LoVo (cell line): ENCODE data around the gene STARD5.

Experiments
- DNase-seq: peaks from one replicate; pipeline ENCODE4 v3.0.0-alpha.2; 2016; ENCODE audit warnings: low spot score

The STARD5 gene

GRCh38 chr15:81311752-81312464 lies 12.0 kb downstream of the STARD5 start:
- DNase-seq = no peak

GRCh38 chr15:81310480-81310879 lies 13.5 kb downstream of the STARD5 start:
- DNase-seq = no peak

- no peak for DNase-seq
Measured at GRCh38 chr15:81309647-81310450, 14.1 kb downstream of the STARD5 start.

GRCh38 chr15:81308260-81308659 lies 15.7 kb downstream of the STARD5 start:
- no peak for DNase-seq

- DNase-seq = no peak
Measured at GRCh38 chr15:81304226-81304625, 19.7 kb downstream of the STARD5 start.

- no peak for DNase-seq
Measured at GRCh38 chr15:81303244-81304225, 20.4 kb downstream of the STARD5 start.

- DNase-seq = no peak
Measured at GRCh38 chr15:81302701-81303109, 21.2 kb downstream of the STARD5 start.

GRCh38 chr15:81301815-81302399 lies 22.0 kb downstream of the STARD5 start:
- no peak for DNase-seq

GRCh38 chr15:81301385-81301784 lies 22.6 kb downstream of the STARD5 start:
- no peak for DNase-seq

GRCh38 chr15:81299630-81300273 lies 24.2 kb downstream of the STARD5 start:
- no peak for DNase-seq

- no peak for DNase-seq
Measured at GRCh38 chr15:81299156-81299555, 24.8 kb downstream of the STARD5 start.

GRCh38 chr15:81298611-81299010 lies 25.3 kb downstream of the STARD5 start:
- no peak for DNase-seq

GRCh38 chr15:81297603-81298575 lies 26.1 kb downstream of the STARD5 start:
- DNase-seq = no peak

- DNase-seq = peak; percentile 74
Measured at GRCh38 chr15:81297147-81297572, 26.8 kb downstream of the STARD5 start.

GRCh38 chr15:81296673-81297072 lies 27.3 kb downstream of the STARD5 start:
- DNase-seq = no peak

GRCh38 chr15:81296186-81296585 lies 27.8 kb downstream of the STARD5 start:
- no peak for DNase-seq

- DNase-seq = no peak
Measured at GRCh38 chr15:81295486-81296121, 28.3 kb downstream of the STARD5 start.

- no peak for DNase-seq
Measured at GRCh38 chr15:81294516-81294880, 29.4 kb downstream of the STARD5 start.

- no peak for DNase-seq
Measured at GRCh38 chr15:81293728-81294515, 30.0 kb downstream of the STARD5 start.
